ENCODE data around the gene TAS1R3.

The TAS1R3 gene

DNA sequence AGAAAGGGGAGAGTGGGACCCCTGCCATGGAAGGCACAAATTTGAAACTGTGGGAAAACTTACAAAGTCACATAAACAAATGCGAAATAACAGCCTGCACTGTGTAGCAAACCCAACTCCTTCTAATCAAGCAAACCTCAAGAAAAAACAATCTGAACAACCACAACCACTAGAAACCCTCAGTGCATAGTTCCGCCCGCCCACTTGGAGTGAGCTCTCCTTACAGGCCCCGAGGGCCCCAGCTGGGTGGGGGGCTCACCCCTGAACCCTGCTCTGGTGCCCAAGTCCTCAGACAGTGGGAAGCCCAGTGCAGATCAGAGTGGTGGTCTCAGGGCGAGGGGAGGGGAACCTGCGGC is 28.2 kb downstream of the TAS1R3 start:
- Histone ChIP-seq H3K4me2 (ENCODE audit: low read depth, low read length, poor library complexity, severe bottlenecking) (no peak overlapping the region), H3K9me2 (replicated peaks; ENCODE audit: insufficient read depth, low read length) (no peaks in the 10 kb centered on the region), H3K4me3 (ENCODE audit: insufficient read depth, low read length, poor library complexity, severe bottlenecking) (no peak overlapping the region), H3F3A (ENCODE audit: insufficient read depth) (no peaks in the 10 kb centered on the region), H4K20me1 (ENCODE audit: low read depth, low read length) (no peaks in the 10 kb centered on the region), H2AFZ (ENCODE audit: low read depth, low read length, severe bottlenecking) (no peak overlapping the region), H3K36me3 (ENCODE audit: low read length) (no peaks in the 10 kb centered on the region), H3K9ac (ENCODE audit: low read length) (no peak overlapping the region), H3K9me3 (ENCODE audit: insufficient read depth, low read length) (no peaks in the 10 kb centered on the region), H3K27ac (ENCODE audit: low read depth, low read length) (no peak overlapping the region), H3K27me3 (ENCODE audit: low read length) (no peaks in the 10 kb centered on the region), H3K79me2 (ENCODE audit: insufficient read depth, low read length) (no peaks in the 10 kb centered on the region)
- TF ChIP-seq, protein P1, sequence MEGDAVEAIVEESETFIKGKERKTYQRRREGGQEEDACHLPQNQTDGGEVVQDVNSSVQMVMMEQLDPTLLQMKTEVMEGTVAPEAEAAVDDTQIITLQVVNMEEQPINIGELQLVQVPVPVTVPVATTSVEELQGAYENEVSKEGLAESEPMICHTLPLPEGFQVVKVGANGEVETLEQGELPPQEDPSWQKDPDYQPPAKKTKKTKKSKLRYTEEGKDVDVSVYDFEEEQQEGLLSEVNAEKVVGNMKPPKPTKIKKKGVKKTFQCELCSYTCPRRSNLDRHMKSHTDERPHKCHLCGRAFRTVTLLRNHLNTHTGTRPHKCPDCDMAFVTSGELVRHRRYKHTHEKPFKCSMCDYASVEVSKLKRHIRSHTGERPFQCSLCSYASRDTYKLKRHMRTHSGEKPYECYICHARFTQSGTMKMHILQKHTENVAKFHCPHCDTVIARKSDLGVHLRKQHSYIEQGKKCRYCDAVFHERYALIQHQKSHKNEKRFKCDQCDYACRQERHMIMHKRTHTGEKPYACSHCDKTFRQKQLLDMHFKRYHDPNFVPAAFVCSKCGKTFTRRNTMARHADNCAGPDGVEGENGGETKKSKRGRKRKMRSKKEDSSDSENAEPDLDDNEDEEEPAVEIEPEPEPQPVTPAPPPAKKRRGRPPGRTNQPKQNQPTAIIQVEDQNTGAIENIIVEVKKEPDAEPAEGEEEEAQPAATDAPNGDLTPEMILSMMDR (IDR thresholded peaks at IDR 0.05; ENCODE audit: insufficient read depth, low read length, poor library complexity, severe bottlenecking) = no peak
- no peak for TF ChIP-seq EZH2phosphoT487 (conservative IDR thresholded peaks at IDR 0.05; ENCODE audit: low read length)

DNA sequence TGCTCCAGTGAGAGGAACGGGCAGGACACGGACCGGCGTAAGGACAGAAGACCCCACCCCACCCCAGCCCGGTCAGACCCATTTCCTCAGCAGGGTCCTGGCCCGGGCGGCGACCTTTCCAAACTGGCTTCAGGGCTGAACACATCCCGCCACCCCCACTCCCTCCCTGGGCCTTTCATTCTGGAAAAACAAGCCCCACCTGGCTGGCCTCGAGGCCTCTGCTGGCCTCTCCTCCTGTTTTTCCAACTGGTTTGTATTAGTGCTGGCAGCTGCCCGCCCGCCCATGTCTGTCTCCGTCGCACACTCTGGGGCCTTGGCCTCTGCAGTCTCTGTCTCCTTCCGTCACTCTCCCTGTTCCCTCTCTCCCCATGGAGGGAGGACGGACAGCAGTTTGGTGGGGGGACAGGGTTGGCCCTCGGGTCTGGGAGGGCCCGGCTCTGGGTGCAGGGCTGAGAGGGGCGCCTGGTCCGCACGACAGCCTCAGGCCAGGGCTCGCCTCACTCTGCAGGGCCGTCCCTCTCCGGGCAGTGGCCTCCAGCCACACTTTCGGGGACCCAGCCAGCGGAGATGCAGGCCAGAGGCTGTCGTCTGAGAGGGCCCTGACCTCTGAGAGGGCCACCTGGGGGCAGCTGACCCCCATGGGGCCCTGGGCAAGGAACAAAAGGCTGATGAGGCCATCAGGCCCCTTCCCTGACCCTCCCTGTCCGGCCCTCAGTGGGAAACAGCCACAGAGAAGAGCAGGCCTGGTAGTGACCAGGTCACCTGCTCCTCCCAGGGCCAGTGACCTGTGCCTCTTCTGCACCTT is 28.8 kb downstream of the TAS1R3 start:
- H3K9ac ChIP-seq (ENCODE audit: low read length) = no peak overlapping the region

DNA sequence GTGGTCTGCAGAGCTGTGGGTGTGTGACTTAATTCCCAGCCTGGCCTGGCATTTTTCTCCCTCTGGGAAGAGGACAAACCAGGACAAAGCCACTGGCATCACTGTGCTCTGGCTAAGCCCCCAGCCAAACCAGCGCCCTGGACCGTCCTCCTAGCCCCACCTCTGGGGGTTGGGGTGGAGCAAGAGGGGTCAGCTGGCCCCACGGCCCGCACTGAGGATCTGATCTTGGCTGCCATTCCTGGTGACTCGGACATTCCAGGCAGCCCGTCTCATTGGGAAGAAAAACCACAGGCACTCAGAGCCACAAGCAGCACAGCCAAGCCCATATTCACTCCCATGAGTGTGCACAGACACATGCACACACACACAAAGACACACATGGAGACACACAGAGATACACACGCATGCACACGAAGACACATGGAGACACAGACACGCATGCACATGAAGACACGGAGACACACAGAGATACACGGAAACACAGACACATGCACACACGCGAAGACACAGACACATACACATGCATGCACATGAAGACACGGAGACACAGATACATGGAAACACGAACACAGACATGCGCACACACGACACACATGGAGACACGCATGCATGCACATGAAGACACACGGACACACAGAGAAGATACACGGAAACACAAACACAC is 29.6 kb downstream of the TAS1R3 start:
- TF ChIP-seq, protein P1 (IDR thresholded peaks at IDR 0.05; ENCODE audit: insufficient read depth, low read length, poor library complexity, severe bottlenecking) = no peak
- TF ChIP-seq EZH2phosphoT487 (conservative IDR thresholded peaks at IDR 0.05; ENCODE audit: low read length) = no peak
- Histone ChIP-seq H2AFZ (ENCODE audit: low read depth, low read length, severe bottlenecking) (no peak overlapping the region), H3K4me2 (ENCODE audit: low read depth, low read length, poor library complexity, severe bottlenecking) (no peak overlapping the region), H3K79me2 (ENCODE audit: insufficient read depth, low read length) (no peaks in the 10 kb centered on the region), H3K9me2 (replicated peaks; ENCODE audit: insufficient read depth, low read length) (no peaks in the 10 kb centered on the region), H3K4me3 (ENCODE audit: insufficient read depth, low read length, poor library complexity, severe bottlenecking) (no peak overlapping the region), H3K27ac (ENCODE audit: low read depth, low read length) (no peak overlapping the region), H3K9ac (ENCODE audit: low read length) (no peak overlapping the region), H3K27me3 (ENCODE audit: low read length) (no peaks in the 10 kb centered on the region), H4K20me1 (ENCODE audit: low read depth, low read length) (no peaks in the 10 kb centered on the region), H3F3A (ENCODE audit: insufficient read depth) (no peaks in the 10 kb centered on the region), H3K9me3 (ENCODE audit: insufficient read depth, low read length) (no peaks in the 10 kb centered on the region), H3K36me3 (ENCODE audit: low read length) (no peaks in the 10 kb centered on the region)

More for the DNA sequence above, 28.8 kb downstream of the TAS1R3 start:
- Histone ChIP-seq H3K9me2 (replicated peaks; ENCODE audit: insufficient read depth, low read length) (no peaks in the 10 kb centered on the region), H3K79me2 (ENCODE audit: insufficient read depth, low read length) (no peaks in the 10 kb centered on the region), H3K27me3 (ENCODE audit: low read length) (no peaks in the 10 kb centered on the region), H3K36me3 (ENCODE audit: low read length) (no peaks in the 10 kb centered on the region), H3K9me3 (ENCODE audit: insufficient read depth, low read length) (no peaks in the 10 kb centered on the region), H3K4me2 (ENCODE audit: low read depth, low read length, poor library complexity, severe bottlenecking) (no peak overlapping the region), H4K20me1 (ENCODE audit: low read depth, low read length) (no peaks in the 10 kb centered on the region), H2AFZ (ENCODE audit: low read depth, low read length, severe bottlenecking) (no peak overlapping the region), H3F3A (ENCODE audit: insufficient read depth) (no peaks in the 10 kb centered on the region), H3K27ac (ENCODE audit: low read depth, low read length) (no peak overlapping the region), H3K4me3 (ENCODE audit: insufficient read depth, low read length, poor library complexity, severe bottlenecking) (no peak overlapping the region)
- TF ChIP-seq EZH2phosphoT487 (conservative IDR thresholded peaks at IDR 0.05; ENCODE audit: low read length) = no peak
- TF ChIP-seq, protein P1 (IDR thresholded peaks at IDR 0.05; ENCODE audit: insufficient read depth, low read length, poor library complexity, severe bottlenecking) = no peak

All from SU-DHL-6 (cell line).